Neural progenitor cell (in vitro differentiated cells): Measurements from ENCODE around the gene CAMK1D. TPM values are rescaled to one million over a fixed set of nuclear protein-coding genes. Genes with fewer than 3 reads are reported as not detected.

ENCODE experiments used
- DNase-seq: peaks from one replicate; pipeline ENCODE4 v3.0.0-alpha.2; 2016; ENCODE audit warnings: low spot score
- H2AFZ ChIP-seq: fragments of 200-600 bp; sonication (generic); replicated peaks from 2 replicates; pipeline ENCODE4 v1.6.1; 2016; ENCODE audit warnings: antibody characterized with exemption
- H3F3A ChIP-seq: fragments of 200-600 bp; sonication (generic); 2 replicates; pipeline ENCODE4 v1.6.1; 2016; ENCODE audit warnings: antibody characterized with exemption, low read depth
- H3K27ac ChIP-seq: fragments of 200-600 bp; sonication (generic); 2 replicates; pipeline ENCODE4 v1.5.1; 2016; ENCODE audit warnings: mild to moderate bottlenecking
- H3K27me3 ChIP-seq: fragments of 200-600 bp; sonication (generic); 2 replicates; pipeline ENCODE4 v1.6.1; 2016; ENCODE audit warnings: mild to moderate bottlenecking, moderate library complexity
- H3K36me3 ChIP-seq: fragments of 200-600 bp; sonication (generic); 2 replicates; pipeline ENCODE4 v1.5.1; 2016
- H3K4me1 ChIP-seq: fragments of 200-600 bp; sonication (generic); 2 replicates; pipeline ENCODE4 v1.6.1; 2016; ENCODE audit warnings: mixed run types
- H3K4me2 ChIP-seq: fragments of 200-600 bp; sonication (generic); 2 replicates; pipeline ENCODE4 v1.6.1; 2016
- H3K4me3 ChIP-seq: fragments of 200-600 bp; sonication (generic); 2 replicates; pipeline ENCODE4 v1.5.1; 2016
- H3K79me2 ChIP-seq: fragments of 200-600 bp; sonication (generic); 2 replicates; pipeline ENCODE4 v1.6.1; 2016; ENCODE audit warnings: low read depth
- H3K9ac ChIP-seq: fragments of 200-600 bp; sonication (generic); 2 replicates; pipeline ENCODE4 v1.6.1; 2016
- H3K9me3 ChIP-seq: fragments of 200-600 bp; sonication (generic); 2 replicates; pipeline ENCODE4 v1.5.1; 2016; ENCODE audit warnings: low read depth
- H4K20me1 ChIP-seq: fragments of 200-600 bp; sonication (generic); 2 replicates; pipeline ENCODE4 v1.6.1; 2016; ENCODE audit warnings: low read depth
- H3K27ac Mint-ChIP-seq: 3 replicates; pipeline ENCODE4 v1.8.0; 2021; ENCODE audit warnings: mixed read lengths
- H3K27me3 Mint-ChIP-seq: 2 replicates; pipeline ENCODE4 v1.8.0; 2022; ENCODE audit warnings: low read depth, mild to moderate bottlenecking, inconsistent platforms, moderate library complexity, mixed read lengths; ENCODE audit not compliant: insufficient read depth
- H3K36me3 Mint-ChIP-seq: 3 replicates; pipeline ENCODE4 v1.8.0; 2021; ENCODE audit warnings: mixed read lengths
- H3K4me1 Mint-ChIP-seq: 3 replicates; pipeline ENCODE4 v1.8.0; 2021; ENCODE audit warnings: mixed read lengths
- H3K4me3 Mint-ChIP-seq: 3 replicates; pipeline ENCODE4 v1.8.0; 2021; ENCODE audit warnings: mild to moderate bottlenecking, moderate library complexity, mixed read lengths
- H3K9me3 Mint-ChIP-seq: 3 replicates; pipeline ENCODE4 v1.8.0; 2020; ENCODE audit warnings: mixed read lengths
- CTCF ChIP-seq: fragments of 200-600 bp; sonication (generic); IDR thresholded peaks from 2 replicates; pipeline ENCODE4 v1.5.1; 2017; ENCODE audit warnings: antibody characterized with exemption, mild to moderate bottlenecking
- EZH2 ChIP-seq: fragments of 200-600 bp; sonication (generic); IDR thresholded peaks from 2 replicates; pipeline ENCODE4 v1.6.1; 2017; ENCODE audit warnings: antibody characterized with exemption, mild to moderate bottlenecking, moderate library complexity
- EZH2phosphoT487 ChIP-seq: fragments of 200-600 bp; sonication (generic); IDR thresholded peaks from 2 replicates; pipeline ENCODE4 v1.6.1; 2017; ENCODE audit warnings: antibody characterized with exemption
- total RNA-seq: library from RNA; depleted of rRNA; stranded (reverse); fragments of >200 nt; gene quantifications from 2 replicates; pipeline ENCODE4 v1.2.3, GENCODE V29; 2015; ENCODE audit warnings: low replicate concordance

The CAMK1D gene
- total RNA-seq, 1 donor from 2014 or later = 7.6 TPM

DNA sequence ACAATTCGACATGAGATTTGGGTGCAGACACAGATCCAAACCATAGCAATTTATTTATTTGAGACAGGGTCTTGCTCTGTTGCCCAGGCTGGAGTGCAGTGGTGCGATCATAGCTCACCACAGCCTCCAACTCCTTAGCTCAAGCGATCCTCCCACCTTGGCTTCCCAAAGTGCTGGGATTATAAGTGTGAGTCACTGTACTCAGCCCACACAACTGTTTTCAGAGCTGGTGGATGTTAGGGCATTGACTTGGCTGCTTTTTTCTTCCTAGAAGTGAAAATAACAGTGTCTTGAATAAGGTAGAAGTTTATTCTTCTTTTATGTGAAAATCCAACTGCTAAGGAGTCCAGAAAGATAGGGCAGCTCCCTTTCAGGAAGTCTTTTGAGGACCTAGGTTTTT lies 520.1 kb downstream of the CAMK1D start:
- Histone ChIP-seq H3K4me2 (no peak overlapping the region), H3K4me3 (no peak overlapping the region), H3K79me2 (no peaks in the 10 kb centered on the region), H3K27me3 (no peaks in the 10 kb centered on the region), H3K9me3 (no peaks in the 10 kb centered on the region), H3F3A (no peaks in the 10 kb centered on the region), H2AFZ (no peak overlapping the region), H3K9ac (no peak overlapping the region), H3K36me3 (no peaks in the 10 kb centered on the region), H4K20me1 (no peaks in the 10 kb centered on the region), H3K4me1 (no peaks in the 10 kb centered on the region), H3K27ac (no peak overlapping the region)
- TF ChIP-seq EZH2 (no peak), EZH2phosphoT487 (no peak), CTCF (no peak)
- DNase-seq = no peak
- peaks cover 2% of the 10 kb centered on the region for H3K27me3 Mint-ChIP-seq
- H3K27ac Mint-ChIP-seq = no peak overlapping the region
- no peaks in the 10 kb centered on the region for H3K4me1 Mint-ChIP-seq
- no peaks in the 10 kb centered on the region for H3K36me3 Mint-ChIP-seq
- H3K4me3 Mint-ChIP-seq = no peak overlapping the region
- H3K9me3 Mint-ChIP-seq = no peaks in the 10 kb centered on the region

DNA sequence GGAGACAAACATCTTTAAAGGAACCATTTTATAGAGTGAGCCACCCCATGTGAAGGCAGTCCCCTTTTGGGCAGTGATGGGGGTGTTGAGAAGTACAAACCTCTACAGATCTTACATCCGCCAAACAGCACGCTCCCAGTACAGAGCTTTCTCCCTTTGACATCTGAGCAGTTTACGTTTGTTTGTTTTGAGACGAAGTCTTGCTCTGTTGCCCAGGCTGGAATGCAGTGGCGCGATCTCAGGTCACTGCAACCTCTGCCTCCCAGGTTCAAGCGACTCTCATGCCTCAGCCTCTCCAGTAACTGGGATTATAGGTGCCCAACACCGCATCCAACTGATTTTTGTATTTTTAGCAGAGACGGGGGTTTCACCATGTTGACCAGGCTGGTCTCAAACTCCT lies 523.2 kb downstream of the CAMK1D start:
- H3K4me3 Mint-ChIP-seq = no peak overlapping the region
- Histone ChIP-seq H3K36me3 (no peaks in the 10 kb centered on the region), H3F3A (no peaks in the 10 kb centered on the region), H3K4me3 (no peak overlapping the region), H3K27ac (no peak overlapping the region), H4K20me1 (no peaks in the 10 kb centered on the region), H3K9ac (no peak overlapping the region), H3K27me3 (no peaks in the 10 kb centered on the region), H3K4me1 (no peaks in the 10 kb centered on the region), H3K4me2 (no peak overlapping the region), H3K9me3 (no peaks in the 10 kb centered on the region), H3K79me2 (no peaks in the 10 kb centered on the region), H2AFZ (no peak overlapping the region)
- no peak for DNase-seq
- no peak for TF ChIP-seq CTCF
- no peak for TF ChIP-seq EZH2phosphoT487
- TF ChIP-seq EZH2 = no peak
- H3K27ac Mint-ChIP-seq = no peak overlapping the region
- no peaks in the 10 kb centered on the region for H3K9me3 Mint-ChIP-seq
- peaks cover 4% of the 10 kb centered on the region for H3K27me3 Mint-ChIP-seq
- no peaks in the 10 kb centered on the region for H3K36me3 Mint-ChIP-seq
- no peaks in the 10 kb centered on the region for H3K4me1 Mint-ChIP-seq

DNA sequence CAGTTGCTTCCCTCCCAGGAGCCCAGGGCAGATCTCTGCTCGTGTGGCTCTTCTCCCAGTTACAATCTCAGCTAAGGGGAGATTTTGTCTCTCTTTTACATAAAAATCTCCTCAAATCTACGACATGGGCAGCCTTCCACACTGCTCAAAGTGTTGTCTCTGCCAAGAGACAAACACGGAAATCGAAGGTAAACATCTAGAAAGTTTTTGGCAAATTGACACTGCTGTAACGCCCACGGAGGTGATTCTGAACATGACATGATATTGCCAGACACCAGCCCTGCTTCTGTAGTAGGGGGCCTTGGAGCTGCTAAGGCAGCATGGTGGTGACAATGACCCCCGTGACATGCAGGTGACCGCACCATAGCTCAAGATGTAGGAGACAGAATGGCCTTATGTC lies 523.8 kb downstream of the CAMK1D start:
- H3K9me3 Mint-ChIP-seq = no peaks in the 10 kb centered on the region

More for the DNA sequence above, 523.8 kb downstream of the CAMK1D start:
- no peak overlapping the region for H3K4me2 ChIP-seq
- TF ChIP-seq EZH2phosphoT487 = no peak
- TF ChIP-seq EZH2 = no peak
- TF ChIP-seq CTCF = no peak
- no peaks in the 10 kb centered on the region for H3K79me2 ChIP-seq
- no peak for DNase-seq
- Mint-ChIP-seq H3K4me1 (no peaks in the 10 kb centered on the region), H3K27me3 (peaks cover 4% of the 10 kb centered on the region), H3K4me3 (no peak overlapping the region), H3K36me3 (no peaks in the 10 kb centered on the region), H3K27ac (no peak overlapping the region)
- H3K4me3 ChIP-seq = no peak overlapping the region
- H3K4me1 ChIP-seq = no peaks in the 10 kb centered on the region
- H4K20me1 ChIP-seq = no peaks in the 10 kb centered on the region
- no peak overlapping the region for H3K27ac ChIP-seq
- H3K9me3 ChIP-seq = no peaks in the 10 kb centered on the region
- no peak overlapping the region for H3K9ac ChIP-seq
- H2AFZ ChIP-seq = no peak overlapping the region
- H3K36me3 ChIP-seq = no peaks in the 10 kb centered on the region
- H3K27me3 ChIP-seq = no peaks in the 10 kb centered on the region
- H3F3A ChIP-seq = no peaks in the 10 kb centered on the region
